ENCODE measurements around the gene MICOS13. TPM values are rescaled to one million over a fixed set of nuclear protein-coding genes. Genes with fewer than 3 reads are reported as not detected.

Gene MICOS13
- polyA plus RNA-seq, 1 donor from 2014 or later: 46.0 TPM

DNA sequence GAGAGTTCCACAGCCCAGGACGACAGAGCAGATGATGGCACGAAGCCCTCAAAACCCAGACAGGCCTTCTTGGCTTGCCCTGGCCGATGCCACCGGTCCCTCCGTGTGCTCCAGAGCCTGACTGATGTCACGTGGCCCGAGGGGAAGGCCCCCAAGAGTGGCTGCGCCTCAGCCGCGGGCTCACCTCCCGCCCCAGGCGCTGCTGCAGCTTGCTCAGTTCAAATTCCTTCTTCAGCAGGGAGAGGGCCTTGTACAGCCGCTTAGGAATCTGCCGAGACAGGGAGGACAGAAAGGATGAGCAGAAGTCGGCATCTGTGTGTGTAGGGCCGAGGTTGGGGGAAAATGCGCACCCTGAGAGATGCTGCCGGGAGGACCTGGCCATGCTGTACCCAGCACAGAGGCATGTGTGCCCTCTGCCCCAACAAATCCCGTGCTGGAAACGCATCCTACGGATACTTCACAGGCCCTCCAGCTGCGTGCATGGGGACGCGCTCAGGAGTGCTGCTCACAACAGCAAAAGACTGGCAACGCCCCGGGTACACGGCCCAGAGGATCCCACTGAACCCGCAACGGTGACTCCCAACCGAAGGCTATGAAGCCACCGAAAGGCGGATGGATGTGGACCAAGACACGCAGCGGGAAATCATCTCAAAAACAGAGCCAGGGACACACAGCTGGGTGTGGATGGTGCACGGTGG is 26.7 kb upstream of the MICOS13 start:
- Histone ChIP-seq H2AFZ (ENCODE audit: low read depth, low read length) (no peak overlapping the region), H3K4me3 (ENCODE audit: low read length) (no peak overlapping the region), H4K20me1 (ENCODE audit: insufficient read depth) (no peaks in the 10 kb centered on the region), H3K27me3 (ENCODE audit: insufficient read depth, low read depth, low read length) (no peaks in the 10 kb centered on the region), H3K27ac (ENCODE audit: low read length) (no peak overlapping the region), H3K9me3 (ENCODE audit: low read length) (no peaks in the 10 kb centered on the region), H3K9me2 (ENCODE audit: insufficient read depth, low read length) (no peaks in the 10 kb centered on the region), H3K36me3 (ENCODE audit: insufficient read depth, low read length) (no peaks in the 10 kb centered on the region), H3F3A (ENCODE audit: insufficient read depth, low read length, poor library complexity, severe bottlenecking) (no peaks in the 10 kb centered on the region), H3K79me2 (replicated peaks; ENCODE audit: insufficient read depth, low read length) (no peaks in the 10 kb centered on the region), H3K4me2 (ENCODE audit: low read length) (no peak overlapping the region), H3K9ac (ENCODE audit: low read length) (no peak overlapping the region)
- TF ChIP-seq EZH2 (IDR thresholded peaks at IDR 0.05; ENCODE audit: borderline replicate concordance, insufficient read depth, low read length, poor library complexity, severe bottlenecking): no peak
- TF ChIP-seq REST (IDR thresholded peaks at IDR 0.05; ENCODE audit: borderline replicate concordance): no peak
- TF ChIP-seq MXI1 (conservative IDR thresholded peaks at IDR 0.05; ENCODE audit: poor library complexity, severe bottlenecking): no peak
- no peak for TF ChIP-seq TAF1 (IDR thresholded peaks at IDR 0.05; ENCODE audit: low read depth)
- no peak for TF ChIP-seq POLR2AphosphoS5 (IDR thresholded peaks at IDR 0.05)
- TF ChIP-seq CTCF (IDR thresholded peaks at IDR 0.05; ENCODE audit: poor library complexity, severe bottlenecking): no peak
- TF ChIP-seq EP300 (conservative IDR thresholded peaks at IDR 0.05; ENCODE audit: poor library complexity, severe bottlenecking): no peak
- TF ChIP-seq SMC3 (conservative IDR thresholded peaks at IDR 0.05; ENCODE audit: poor library complexity): no peak
- no peak for TF ChIP-seq RAD21 (conservative IDR thresholded peaks at IDR 0.05)

- Histone ChIP-seq H2AFZ (ENCODE audit: low read depth, low read length) (no peak overlapping the region), H3K9me3 (ENCODE audit: low read length) (no peaks in the 10 kb centered on the region), H3K9me2 (ENCODE audit: insufficient read depth, low read length) (no peaks in the 10 kb centered on the region), H3K36me3 (ENCODE audit: insufficient read depth, low read length) (no peaks in the 10 kb centered on the region), H3K4me2 (ENCODE audit: low read length) (no peak overlapping the region), H3K27me3 (ENCODE audit: insufficient read depth, low read depth, low read length) (no peaks in the 10 kb centered on the region), H3K27ac (ENCODE audit: low read length) (no peak overlapping the region), H3K9ac (ENCODE audit: low read length) (no peak overlapping the region), H3F3A (ENCODE audit: insufficient read depth, low read length, poor library complexity, severe bottlenecking) (no peaks in the 10 kb centered on the region), H3K79me2 (replicated peaks; ENCODE audit: insufficient read depth, low read length) (no peaks in the 10 kb centered on the region), H4K20me1 (ENCODE audit: insufficient read depth) (no peaks in the 10 kb centered on the region), H3K4me3 (ENCODE audit: low read length) (no peak overlapping the region)
- TF ChIP-seq EP300 (conservative IDR thresholded peaks at IDR 0.05; ENCODE audit: poor library complexity, severe bottlenecking): no peak
- no peak for TF ChIP-seq MXI1 (conservative IDR thresholded peaks at IDR 0.05; ENCODE audit: poor library complexity, severe bottlenecking)
- TF ChIP-seq REST (IDR thresholded peaks at IDR 0.05; ENCODE audit: borderline replicate concordance): no peak
- TF ChIP-seq POLR2AphosphoS5 (IDR thresholded peaks at IDR 0.05): no peak
- no peak for TF ChIP-seq RAD21 (conservative IDR thresholded peaks at IDR 0.05)
- TF ChIP-seq TAF1 (IDR thresholded peaks at IDR 0.05; ENCODE audit: low read depth): no peak
Measured at GRCh38 chr19:5705552-5705951, 25.2 kb upstream of the MICOS13 start.
